Measurements from ENCODE around the gene ABHD2.

- TF ChIP-seq CTCF (conservative IDR thresholded peaks at IDR 0.05; ENCODE audit: low read length) (no peak), EZH2phosphoT487 (IDR thresholded peaks at IDR 0.05; ENCODE audit: borderline replicate concordance, low read depth, low read length) (no peak)
These were observed 61.3 kb downstream of the ABHD2 start for GRCh38 chr15:89149501-89150101.

Data from OCI-LY7 (cell line).